SK-N-SH (cell line): ENCODE data around the gene CHD6. TPM values are rescaled to one million over a fixed set of nuclear protein-coding genes. Genes with fewer than 3 reads are reported as not detected.

Source experiments
- CTCF ChIA-PET: fragments of 300-600, 350-600 bp; formaldehyde crosslinking; extraction: SDS; loops from one replicate; lab custom pipeline; 2021; lab: Yijun Ruan, JAX
- POLR2A ChIA-PET: fragments of 350-600 bp; sonication (Branson Sonifier 250); formaldehyde crosslinking; extraction: SDS; loops from one replicate; lab custom pipeline; 2020; ENCODE audit warnings: antibody characterized with exemption, inconsistent platforms; lab: Yijun Ruan, JAX
- DNase-seq: peaks from one replicate; pipeline ENCODE4 v3.0.0; 2012
- H2AFZ ChIP-seq: fragments of 200-600 bp; sonication (generic); 2 replicates; pipeline ENCODE4 v1.8.1; 2016; ENCODE audit warnings: antibody characterized with exemption, mild to moderate bottlenecking, low read depth
- H3F3A ChIP-seq: fragments of 200-600 bp; sonication (generic); replicated peaks from 2 replicates; pipeline ENCODE3; 2016; ENCODE audit warnings: antibody characterized with exemption, mild to moderate bottlenecking; ENCODE audit not compliant: insufficient read depth
- H3K27ac ChIP-seq, 2 experiments: fragments of 200-500 bp in 1 of 2; fragments of 200-600 bp in 1 of 2; sonication (Bioruptor generic) in 1 of 2; sonication (generic), shearing (Covaris generic) in 1 of 2; 2 replicates each; pipeline versions ENCODE4 v1.5.1 to v1.6.1; 2014 to 2016; ENCODE audit warnings: low read depth in 2 of 2, inconsistent platforms in 1 of 2, low read length in 1 of 2, mild to moderate bottlenecking in 1 of 2, mixed read lengths in 1 of 2
- H3K27me3 ChIP-seq: fragments of 200-600 bp; sonication (generic), shearing (Covaris generic); 2 replicates; pipeline ENCODE4 v1.6.1; 2016; ENCODE audit warnings: mixed run types; ENCODE audit not compliant: insufficient read depth
- H3K36me3 ChIP-seq, 2 experiments: fragments of 200-500 bp in 1 of 2; fragments of 200-600 bp in 1 of 2; sonication (Bioruptor generic) in 1 of 2; sonication (generic) in 1 of 2; replicated peaks in 1 of 2; 2 replicates each; pipeline versions ENCODE3 to v1.5.1; 2014 to 2016; ENCODE audit warnings: low read length in 1 of 2, mild to moderate bottlenecking in 1 of 2; ENCODE audit not compliant: insufficient read depth in 2 of 2, control insufficient read depth in 1 of 2
- H3K4me1 ChIP-seq, 2 experiments: fragments of 200-500 bp in 1 of 2; fragments of 200-600 bp in 1 of 2; sonication (Bioruptor generic) in 1 of 2; sonication (generic), shearing (Covaris generic) in 1 of 2; 2 replicates each; pipeline versions ENCODE4 v1.5.1 to v1.6.1; 2014 to 2016; ENCODE audit warnings: low read depth in 1 of 2, low read length in 1 of 2, mixed run types in 1 of 2; ENCODE audit not compliant: insufficient read depth in 2 of 2, control insufficient read depth in 1 of 2
- H3K4me2 ChIP-seq: fragments of 200-600 bp; sonication (generic), shearing (Covaris generic); 2 replicates; pipeline ENCODE4 v1.6.1; 2017; ENCODE audit warnings: mixed run types
- H3K4me3 ChIP-seq, 2 experiments: fragments of 200-500 bp in 1 of 2; fragments of 200-600 bp in 1 of 2; sonication (Bioruptor generic) in 1 of 2; sonication (generic), shearing (Covaris generic) in 1 of 2; 2 replicates each; pipeline versions ENCODE4 v1.5.1 to v1.8.1; 2014 to 2016; ENCODE audit warnings: low read depth in 2 of 2, inconsistent platforms in 1 of 2, low read length in 1 of 2, mild to moderate bottlenecking in 1 of 2, mixed read lengths in 1 of 2, moderate library complexity in 1 of 2
- H3K79me2 ChIP-seq: fragments of 200-600 bp; sonication (generic); 2 replicates; pipeline ENCODE4 v1.8.1; 2017; ENCODE audit warnings: mild to moderate bottlenecking; ENCODE audit not compliant: insufficient read depth
- H3K9ac ChIP-seq: fragments of 200-600 bp; sonication (generic); 2 replicates; pipeline ENCODE4 v1.6.1; 2017; ENCODE audit warnings: mixed run types
- H3K9me2 ChIP-seq: fragments of 200-600 bp; sonication (generic); 2 replicates; pipeline ENCODE4 v1.6.1; 2017; ENCODE audit warnings: mixed run types
- H3K9me3 ChIP-seq: fragments of 200-600 bp; sonication (generic); 2 replicates; pipeline ENCODE4 v1.6.1; 2017; ENCODE audit warnings: mixed run types, mild to moderate bottlenecking, moderate library complexity
- H4K20me1 ChIP-seq: fragments of 200-600 bp; sonication (generic); 2 replicates; pipeline ENCODE4 v1.6.1; 2017; ENCODE audit warnings: mild to moderate bottlenecking, mixed run types; ENCODE audit not compliant: insufficient read depth
- EZH2phosphoT487 ChIP-seq: fragments of 200-600 bp; sonication (generic); IDR thresholded peaks from 2 replicates; pipeline ENCODE4 v1.6.1; 2017; ENCODE audit warnings: low read depth, mixed run types, mild to moderate bottlenecking, antibody characterized with exemption, moderate library complexity, borderline replicate concordance
- MEF2A ChIP-seq: IDR thresholded peaks from 2 replicates; pipeline ENCODE4 v1.4.0; 2012; ENCODE audit warnings: low read depth, borderline replicate concordance
- MXI1 ChIP-seq: IDR thresholded peaks from 2 replicates; pipeline ENCODE4 v1.6.1; 2012; ENCODE audit warnings: mild to moderate bottlenecking, low read depth, low read length, improper control_type of control experiment
- NRF1 ChIP-seq: IDR thresholded peaks from 2 replicates; pipeline ENCODE4 v1.6.1; 2012; ENCODE audit warnings: low read depth, mild to moderate bottlenecking, low read length
- POLR2AphosphoS5 ChIP-seq: IDR thresholded peaks from 2 replicates; pipeline ENCODE4 v1.6.1; 2012; ENCODE audit warnings: low read depth, low read length
- RCOR1 ChIP-seq: fragments of 150-350 bp; IDR thresholded peaks from 2 replicates; pipeline ENCODE4 v1.6.1; 2017; ENCODE audit warnings: antibody characterized with exemption, low read length
- REST ChIP-seq: IDR thresholded peaks from 2 replicates; pipeline ENCODE4 v1.6.1; 2012; ENCODE audit warnings: mild to moderate bottlenecking, low read depth, low read length, moderate library complexity
- RFX5 ChIP-seq: IDR thresholded peaks from 2 replicates; pipeline ENCODE4 v1.6.1; 2012; ENCODE audit warnings: mild to moderate bottlenecking, improper control_type of control experiment, low read length
- SIN3A ChIP-seq: IDR thresholded peaks from 2 replicates; pipeline ENCODE4 v1.6.1; 2012; ENCODE audit warnings: low read depth, mild to moderate bottlenecking, low read length, moderate library complexity, borderline replicate concordance
- SMC3 ChIP-seq: IDR thresholded peaks from 2 replicates; pipeline ENCODE4 v1.6.1; 2012; ENCODE audit warnings: low read depth, low read length, improper control_type of control experiment
- TEAD4 ChIP-seq: IDR thresholded peaks from 2 replicates; pipeline ENCODE4 v1.4.0; 2012; ENCODE audit warnings: mild to moderate bottlenecking, borderline replicate concordance; ENCODE audit not compliant: insufficient read depth
- USF2 ChIP-seq: fragments of 150-350 bp; IDR thresholded peaks from 2 replicates; pipeline ENCODE4 v1.6.1; 2017; ENCODE audit warnings: antibody characterized with exemption, low read length, low read depth, borderline replicate concordance
- WGBS: methylation state at CpG from one replicate; pipeline ENCODE4 v1.1.6; 2017; ENCODE audit warnings: low lambda C conversion rate; 5-methylcytosine and 5-hydroxymethylcytosine counted together
- polyA plus RNA-seq, 3 experiments: library from polyadenylated mRNA; depleted of rRNA; stranded (reverse); fragments of >200 nt; gene quantifications; 2 replicates each; pipeline ENCODE4 v1.2.3, GENCODE V29; 2012

The CHD6 gene
- polyA plus RNA-seq, 1 of the 3 experiments (the other 2 are of a cell fraction): 7.1 TPM

GRCh38 chr20:41618807-41619311 is 682 bp upstream of the CHD6 start:
- Histone ChIP-seq H3K9me2 (no peaks in the 10 kb centered on the region), H3K79me2 (peaks cover 38% of the 10 kb centered on the region), H4K20me1 (peaks cover 31% of the 10 kb centered on the region), H3K9ac (peak overlapping the region; percentile 53; the same call in 1 of the 2 replicates), H3K27me3 (no peaks in the 10 kb centered on the region), H2AFZ (peak overlapping the region; percentile 83), H3K4me1 (peaks cover 15% of the 10 kb centered on the region in 2 experiments; a peak in 3 of 4 replicates), H3K4me3 (peak overlapping the region; percentile 72 to 92), H3K27ac (peak overlapping the region in 1 of 2 experiments; percentile 69; a peak in 2 of 4 replicates), H3F3A (peaks cover 8% of the 10 kb centered on the region), H3K9me3 (no peaks in the 10 kb centered on the region), H3K36me3 (no peaks in the 10 kb centered on the region), H3K4me2 (peak overlapping the region; percentile 84)
- ChIA-PET POLR2A (interaction anchor here (0.6 to 1.7 kb wide), 5 partner anchors 12 to 1827 kb away, joined by 3 to 15 read pairs (median 4); no protein-coding TSS in a partner anchor), CTCF (no interaction called here)
- WGBS: 7% methylated on average over 18 of the region's 30 CpGs
- DNase-seq: no peak
- no peak for TF ChIP-seq EZH2phosphoT487
- TF ChIP-seq MXI1: peak; percentile 15

- peaks cover 47% of the 10 kb centered on the region for H4K20me1 ChIP-seq
- TF ChIP-seq TEAD4 (no peak), MXI1 (peak; percentile 54), SMC3 (no peak), SIN3A (0 out of 2 replicates have a peak, but pooled peaks have one; percentile 31), NRF1 (peak; percentile 44; the same call in 1 of the 2 replicates), POLR2AphosphoS5 (no peak), RFX5 (no peak), USF2 (no peak), REST (no peak), RCOR1 (no peak), MEF2A (no peak)
- TF ChIP-seq, all 33 proteins: peak for 3
- no peaks in the 10 kb centered on the region for H3K27me3 ChIP-seq
- H3K4me2 ChIP-seq: peak overlapping the region; percentile 75
- peak overlapping the region; percentile 32; the same call in 1 of the 2 replicates for H2AFZ ChIP-seq
- H3F3A ChIP-seq: peaks cover 8% of the 10 kb centered on the region
- DNase-seq: peak; percentile 75
- ChIA-PET POLR2A (interaction anchor here (0.6 to 1.7 kb wide), 3 partner anchors 76 to 1829 kb away, joined by 3 to 15 read pairs (median 3); no protein-coding TSS in a partner anchor), CTCF (interaction anchor here (1.3 to 2.0 kb wide), 2 partner anchors 9 to 76 kb away, joined by 5 to 6 read pairs; no protein-coding TSS in a partner anchor)
- peak overlapping the region; percentile 53 for H3K9ac ChIP-seq
- peak overlapping the region; percentile 69 to 92 for H3K4me3 ChIP-seq
- H3K27ac ChIP-seq: peak overlapping the region; percentile 44 to 94; a peak in 3 of 4 replicates
- no peaks in the 10 kb centered on the region for H3K9me2 ChIP-seq
- H3K36me3 ChIP-seq: no peaks in the 10 kb centered on the region
- WGBS: 4% methylated on average over 17 of the region's 35 CpGs
- H3K9me3 ChIP-seq: no peaks in the 10 kb centered on the region
- H3K4me1 ChIP-seq: peaks cover 15 to 18% of the 10 kb centered on the region in 2 experiments; a peak in 3 of 4 replicates
- peaks cover 54% of the 10 kb centered on the region for H3K79me2 ChIP-seq
Measured at GRCh38 chr20:41617059-41617901, 897 bp downstream of the CHD6 start.
